AG10803 (cell line): ENCODE data around the gene AUH.
A peak's percentile ranks its signal among the peaks of the same experiment; 100 is the strongest.

ENCODE experiments used
- DNase-seq: peaks from one replicate; pipeline ENCODE4 v3.0.0; 2010; ENCODE audit warnings: low read depth
- H3K4me3 ChIP-seq: 2 replicates; pipeline ENCODE4 v1.5.1; 2011; ENCODE audit warnings: mild to moderate bottlenecking, low read length, control low read depth
- CTCF ChIP-seq: conservative IDR thresholded peaks from 2 replicates; pipeline ENCODE4 v1.5.1; 2011; ENCODE audit warnings: mild to moderate bottlenecking, low read length, control low read depth, inconsistent platforms

The AUH gene

GRCh38 chr9:91192381-91193086, 169.2 kb downstream of the AUH start:
- no peak for TF ChIP-seq CTCF
- no peak overlapping the region for H3K4me3 ChIP-seq
- no peak for DNase-seq

- no peak overlapping the region for H3K4me3 ChIP-seq
- TF ChIP-seq CTCF: no peak
- no peak for DNase-seq
Measured at GRCh38 chr9:91191411-91192380, 170.0 kb downstream of the AUH start.

- H3K4me3 ChIP-seq: no peak overlapping the region
- no peak for TF ChIP-seq CTCF
- no peak for DNase-seq
Measured at GRCh38 chr9:91190062-91190461, 171.7 kb downstream of the AUH start.

- TF ChIP-seq CTCF: no peak
- no peak for DNase-seq
Measured at GRCh38 chr9:91188719-91189590, 172.8 kb downstream of the AUH start.

GRCh38 chr9:91187965-91188344, 173.8 kb downstream of the AUH start:
- no peak overlapping the region for H3K4me3 ChIP-seq
- no peak for TF ChIP-seq CTCF
- peak; percentile 88 for DNase-seq

More at GRCh38 chr9:91188719-91189590, 172.8 kb downstream of the AUH start:
- no peak overlapping the region for H3K4me3 ChIP-seq

- DNase-seq: no peak
- no peak for TF ChIP-seq CTCF
- no peak overlapping the region for H3K4me3 ChIP-seq
Measured at GRCh38 chr9:91187311-91187964, 174.3 kb downstream of the AUH start.
